ENCODE measurements around the gene KCNJ1.

DNA sequence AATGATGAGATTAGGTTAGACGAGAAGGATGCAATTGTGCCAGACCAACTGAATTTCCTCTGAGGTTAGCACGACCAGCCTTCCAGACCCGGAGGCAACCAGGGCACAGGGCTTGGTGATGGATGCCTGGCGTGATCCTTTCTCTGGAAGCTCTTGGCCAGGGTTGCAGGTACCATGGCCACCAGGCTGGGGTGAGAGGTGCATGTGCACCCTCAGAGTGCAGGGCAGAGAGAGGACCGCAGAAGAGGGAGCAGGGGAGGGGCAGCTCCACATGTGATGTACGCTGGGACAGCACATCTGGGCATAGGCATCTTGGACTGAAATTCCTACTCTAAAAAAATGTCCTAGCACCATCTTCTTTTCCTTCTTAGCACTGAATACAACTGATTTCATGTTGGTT lies 10.9 kb downstream of the KCNJ1 start:
- no peak for TF ChIP-seq HDAC6 (IDR thresholded peaks at IDR 0.05; ENCODE audit: unreplicated experiment)
- TF ChIP-seq JUND (IDR thresholded peaks at IDR 0.05; ENCODE audit: low read depth, low read length): no peak
- no peak for TF ChIP-seq STAT3 (IDR thresholded peaks at IDR 0.05; ENCODE audit: low read depth, low read length)
- TF ChIP-seq, protein P1, sequence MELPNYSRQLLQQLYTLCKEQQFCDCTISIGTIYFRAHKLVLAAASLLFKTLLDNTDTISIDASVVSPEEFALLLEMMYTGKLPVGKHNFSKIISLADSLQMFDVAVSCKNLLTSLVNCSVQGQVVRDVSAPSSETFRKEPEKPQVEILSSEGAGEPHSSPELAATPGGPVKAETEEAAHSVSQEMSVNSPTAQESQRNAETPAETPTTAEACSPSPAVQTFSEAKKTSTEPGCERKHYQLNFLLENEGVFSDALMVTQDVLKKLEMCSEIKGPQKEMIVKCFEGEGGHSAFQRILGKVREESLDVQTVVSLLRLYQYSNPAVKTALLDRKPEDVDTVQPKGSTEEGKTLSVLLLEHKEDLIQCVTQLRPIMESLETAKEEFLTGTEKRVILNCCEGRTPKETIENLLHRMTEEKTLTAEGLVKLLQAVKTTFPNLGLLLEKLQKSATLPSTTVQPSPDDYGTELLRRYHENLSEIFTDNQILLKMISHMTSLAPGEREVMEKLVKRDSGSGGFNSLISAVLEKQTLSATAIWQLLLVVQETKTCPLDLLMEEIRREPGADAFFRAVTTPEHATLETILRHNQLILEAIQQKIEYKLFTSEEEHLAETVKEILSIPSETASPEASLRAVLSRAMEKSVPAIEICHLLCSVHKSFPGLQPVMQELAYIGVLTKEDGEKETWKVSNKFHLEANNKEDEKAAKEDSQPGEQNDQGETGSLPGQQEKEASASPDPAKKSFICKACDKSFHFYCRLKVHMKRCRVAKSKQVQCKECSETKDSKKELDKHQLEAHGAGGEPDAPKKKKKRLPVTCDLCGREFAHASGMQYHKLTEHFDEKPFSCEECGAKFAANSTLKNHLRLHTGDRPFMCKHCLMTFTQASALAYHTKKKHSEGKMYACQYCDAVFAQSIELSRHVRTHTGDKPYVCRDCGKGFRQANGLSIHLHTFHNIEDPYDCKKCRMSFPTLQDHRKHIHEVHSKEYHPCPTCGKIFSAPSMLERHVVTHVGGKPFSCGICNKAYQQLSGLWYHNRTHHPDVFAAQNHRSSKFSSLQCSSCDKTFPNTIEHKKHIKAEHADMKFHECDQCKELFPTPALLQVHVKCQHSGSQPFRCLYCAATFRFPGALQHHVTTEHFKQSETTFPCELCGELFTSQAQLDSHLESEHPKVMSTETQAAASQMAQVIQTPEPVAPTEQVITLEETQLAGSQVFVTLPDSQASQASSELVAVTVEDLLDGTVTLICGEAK (IDR thresholded peaks at IDR 0.05; ENCODE audit: borderline replicate concordance): no peak
- no peak for TF ChIP-seq POLR2AphosphoS5 (IDR thresholded peaks at IDR 0.05; ENCODE audit: low read length)
- TF ChIP-seq CTCF (IDR thresholded peaks at IDR 0.05 in 2 of 3, conservative IDR thresholded peaks at IDR 0.05 in 1 of 3; ENCODE audit: control insufficient read depth in 2 of 3, extremely low read depth in 1 of 3, insufficient read depth in 1 of 3, low read depth in 3 of 3, low read length in 3 of 3): no peak
- no peak for TF ChIP-seq BRCA1 (IDR thresholded peaks at IDR 0.05; ENCODE audit: low read depth, low read length)
- TF ChIP-seq POLR2A (IDR thresholded peaks at IDR 0.05; ENCODE audit: low read depth, low read length): no peak
- no peak for TF ChIP-seq MYC (IDR thresholded peaks at IDR 0.05; ENCODE audit: insufficient read depth, insufficient read length, insufficient replicate concordance, low read length, severe bottlenecking)
- TF ChIP-seq, protein P2, sequence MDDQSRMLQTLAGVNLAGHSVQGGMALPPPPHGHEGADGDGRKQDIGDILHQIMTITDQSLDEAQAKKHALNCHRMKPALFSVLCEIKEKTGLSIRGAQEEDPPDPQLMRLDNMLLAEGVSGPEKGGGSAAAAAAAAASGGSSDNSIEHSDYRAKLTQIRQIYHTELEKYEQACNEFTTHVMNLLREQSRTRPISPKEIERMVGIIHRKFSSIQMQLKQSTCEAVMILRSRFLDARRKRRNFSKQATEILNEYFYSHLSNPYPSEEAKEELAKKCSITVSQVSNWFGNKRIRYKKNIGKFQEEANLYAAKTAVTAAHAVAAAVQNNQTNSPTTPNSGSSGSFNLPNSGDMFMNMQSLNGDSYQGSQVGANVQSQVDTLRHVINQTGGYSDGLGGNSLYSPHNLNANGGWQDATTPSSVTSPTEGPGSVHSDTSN (IDR thresholded peaks at IDR 0.05; ENCODE audit: insufficient replicate concordance, low read depth, low read length): no peak
- TF ChIP-seq NFYB (IDR thresholded peaks at IDR 0.05; ENCODE audit: insufficient read depth, low read depth, low read length): no peak
- no peak for TF ChIP-seq EZH2 (IDR thresholded peaks at IDR 0.05; ENCODE audit: borderline replicate concordance, control insufficient read depth, low read depth, low read length)
- TF ChIP-seq, protein P3, sequence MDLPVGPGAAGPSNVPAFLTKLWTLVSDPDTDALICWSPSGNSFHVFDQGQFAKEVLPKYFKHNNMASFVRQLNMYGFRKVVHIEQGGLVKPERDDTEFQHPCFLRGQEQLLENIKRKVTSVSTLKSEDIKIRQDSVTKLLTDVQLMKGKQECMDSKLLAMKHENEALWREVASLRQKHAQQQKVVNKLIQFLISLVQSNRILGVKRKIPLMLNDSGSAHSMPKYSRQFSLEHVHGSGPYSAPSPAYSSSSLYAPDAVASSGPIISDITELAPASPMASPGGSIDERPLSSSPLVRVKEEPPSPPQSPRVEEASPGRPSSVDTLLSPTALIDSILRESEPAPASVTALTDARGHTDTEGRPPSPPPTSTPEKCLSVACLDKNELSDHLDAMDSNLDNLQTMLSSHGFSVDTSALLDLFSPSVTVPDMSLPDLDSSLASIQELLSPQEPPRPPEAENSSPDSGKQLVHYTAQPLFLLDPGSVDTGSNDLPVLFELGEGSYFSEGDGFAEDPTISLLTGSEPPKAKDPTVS (IDR thresholded peaks at IDR 0.05; ENCODE audit: low read depth, low read length): no peak

Data from GM12878 (cell line).